HG02798 (cell line): ENCODE measurements around the gene RFX3.

Experiments used
- ATAC-seq: cut with Tn5 transposase; IDR thresholded peaks from one replicate; pipeline ENCODE4 v1.9.1; 2021; ENCODE audit warnings: mild to moderate bottlenecking; ENCODE audit not compliant: unreplicated experiment, poor library complexity

Gene RFX3

DNA sequence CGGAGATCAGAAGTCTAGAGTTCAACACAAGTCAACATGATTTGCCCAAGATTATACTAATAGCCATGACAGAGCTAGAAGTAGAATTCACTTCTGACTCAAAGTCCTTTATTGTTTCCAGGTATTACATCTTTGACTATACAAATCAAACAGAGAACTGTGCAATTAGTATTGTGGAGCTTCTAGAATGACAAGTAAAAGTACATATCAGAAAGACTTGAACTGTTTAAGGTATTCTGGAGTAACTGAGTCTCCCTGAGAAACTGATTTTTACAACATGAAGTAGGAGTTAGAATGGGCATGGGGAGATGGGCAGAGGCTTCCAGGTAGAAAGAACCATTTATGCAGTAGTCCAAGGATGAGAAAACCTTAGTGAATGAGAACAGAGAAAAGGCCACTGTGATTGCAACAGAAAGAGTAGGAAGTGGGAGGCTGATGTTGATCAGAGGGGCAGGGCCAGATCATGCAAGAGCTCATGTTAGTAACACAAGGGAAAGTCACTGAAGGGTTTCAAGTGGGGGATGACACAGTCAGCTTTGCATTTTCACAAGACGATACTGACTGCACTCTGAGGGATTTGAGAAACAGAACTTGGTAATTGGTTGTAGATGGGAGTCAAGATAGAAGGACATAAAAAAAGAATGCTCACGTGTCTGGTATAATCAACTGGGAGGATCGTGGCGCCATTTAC, 280.7 kb downstream of the RFX3 start:
- ATAC-seq, result peak; percentile 70

DNA sequence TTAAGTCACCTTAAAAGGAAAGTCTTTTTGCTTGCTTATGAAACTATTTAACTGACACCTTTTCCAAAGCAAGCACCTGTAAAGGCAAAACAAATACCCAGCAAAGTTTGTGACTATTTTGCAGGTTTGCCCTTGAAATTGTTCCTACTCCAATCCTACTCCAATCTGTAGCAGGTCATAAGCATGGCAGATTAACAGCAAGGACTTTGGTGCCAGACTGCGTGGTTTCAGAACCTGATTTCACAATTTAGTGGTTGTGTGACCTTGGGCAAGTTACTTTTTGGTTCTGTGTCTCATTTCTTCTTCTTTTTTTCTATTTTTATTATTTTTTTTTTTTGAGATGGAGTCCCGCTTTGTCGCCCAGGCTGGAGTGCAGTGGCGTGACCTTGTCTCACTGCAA, 282.1 kb downstream of the RFX3 start:
- no peak for ATAC-seq

DNA sequence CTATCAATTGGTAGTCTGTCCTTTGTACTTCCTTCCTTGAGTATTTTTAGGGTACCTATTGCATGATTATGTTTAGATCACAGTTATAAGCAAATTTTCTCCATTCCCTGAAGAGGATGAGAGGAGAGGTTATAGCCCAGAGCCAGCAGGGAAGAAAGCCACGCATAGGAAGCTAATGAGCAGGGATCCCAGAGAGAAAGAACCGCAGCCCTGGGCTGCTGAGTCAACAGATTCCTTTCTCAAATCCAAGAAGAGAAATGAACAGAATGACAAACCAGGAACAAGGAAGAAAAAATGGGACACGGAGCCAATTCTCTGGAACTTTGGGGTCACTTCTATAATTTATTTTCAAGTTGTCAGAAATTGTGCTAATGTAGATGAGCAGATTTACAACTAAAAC, 284.5 kb downstream of the RFX3 start:
- ATAC-seq, result no peak

DNA sequence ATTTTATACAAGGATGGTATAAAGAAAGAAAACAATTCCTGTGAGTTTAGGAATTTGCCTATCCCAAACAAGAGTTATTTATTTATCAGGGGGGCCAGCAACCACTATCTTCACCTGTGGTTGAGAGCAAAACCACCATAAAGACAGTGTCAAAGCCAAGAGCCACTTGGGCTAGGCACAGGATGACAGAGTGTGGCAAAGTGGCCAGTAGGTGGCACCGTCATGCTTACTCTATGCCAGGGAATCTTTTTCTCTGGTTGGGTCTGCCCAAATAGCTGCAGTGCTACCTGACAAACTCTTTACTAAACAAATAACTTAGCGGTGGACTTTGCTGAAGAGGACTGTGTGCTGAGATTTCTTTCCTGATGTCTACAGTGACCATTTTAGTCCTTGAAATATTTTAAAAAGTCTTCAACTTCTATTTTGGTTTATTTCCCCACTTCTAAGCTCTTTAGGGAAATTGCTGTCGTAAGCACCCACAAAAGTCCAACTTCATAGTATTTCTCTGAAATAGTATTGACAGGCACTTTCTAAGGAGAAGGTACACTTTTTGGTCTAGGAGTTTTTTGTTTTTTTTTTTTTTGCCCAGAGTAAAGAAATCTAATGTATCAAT, 285.0 kb downstream of the RFX3 start:
- ATAC-seq, result peak; percentile 94

DNA sequence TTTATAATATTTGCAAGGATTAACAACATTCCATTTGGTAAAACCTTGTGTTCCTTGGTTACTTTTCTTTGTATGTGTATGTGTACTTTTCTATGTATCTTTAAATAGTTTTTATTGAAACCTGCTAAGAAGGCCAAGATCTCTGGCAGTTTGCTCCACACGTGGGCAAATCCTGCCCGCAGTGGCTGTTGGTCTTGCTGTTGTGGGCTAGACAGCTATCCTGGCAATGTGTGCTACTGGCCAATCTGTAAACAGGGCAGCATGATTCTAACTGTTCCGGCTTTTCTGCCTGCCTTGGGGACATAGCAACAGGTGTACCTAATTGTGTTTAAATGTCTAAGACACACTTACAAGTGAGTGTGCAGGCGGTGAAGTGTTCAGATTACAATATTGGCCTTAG, 286.6 kb downstream of the RFX3 start:
- ATAC-seq, result no peak

DNA sequence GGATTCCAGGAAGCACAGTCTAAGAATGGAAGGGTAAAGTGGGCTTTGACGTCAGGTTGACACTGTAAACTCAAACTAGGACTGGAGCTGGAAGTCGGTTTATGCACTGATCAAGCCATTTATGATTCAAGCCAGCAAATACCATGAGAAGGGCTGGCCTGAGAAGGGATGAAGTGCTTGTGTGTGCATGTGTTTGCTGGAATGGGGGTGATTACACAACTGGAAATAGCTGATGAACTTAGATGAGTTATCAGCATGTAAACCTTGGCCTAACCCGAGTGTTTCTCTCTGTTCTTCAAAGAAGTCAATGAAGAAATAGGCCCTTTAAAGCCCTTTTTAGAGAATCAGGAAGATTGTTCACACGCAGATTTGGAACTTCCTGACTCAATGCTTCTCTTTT, 287.6 kb downstream of the RFX3 start:
- ATAC-seq, result no peak

DNA sequence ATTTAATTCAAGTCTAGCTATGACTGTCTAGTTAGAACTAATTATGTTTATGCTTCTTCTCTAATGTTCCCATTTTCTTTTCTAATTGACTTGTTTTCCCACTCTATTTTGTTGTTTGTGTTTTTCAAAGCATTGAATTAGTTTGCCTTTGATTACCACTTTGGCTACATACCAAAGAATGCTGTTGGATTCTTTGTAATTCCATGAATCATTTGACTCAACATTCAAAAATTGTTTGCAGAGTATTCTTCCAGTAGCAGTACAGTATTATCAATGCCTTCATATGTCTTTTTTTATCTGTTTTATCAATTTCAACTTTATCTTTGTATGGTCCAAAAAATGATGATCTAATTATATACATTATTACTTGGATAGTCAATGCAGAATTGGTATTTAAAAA, 288.7 kb downstream of the RFX3 start:
- no peak for ATAC-seq

DNA sequence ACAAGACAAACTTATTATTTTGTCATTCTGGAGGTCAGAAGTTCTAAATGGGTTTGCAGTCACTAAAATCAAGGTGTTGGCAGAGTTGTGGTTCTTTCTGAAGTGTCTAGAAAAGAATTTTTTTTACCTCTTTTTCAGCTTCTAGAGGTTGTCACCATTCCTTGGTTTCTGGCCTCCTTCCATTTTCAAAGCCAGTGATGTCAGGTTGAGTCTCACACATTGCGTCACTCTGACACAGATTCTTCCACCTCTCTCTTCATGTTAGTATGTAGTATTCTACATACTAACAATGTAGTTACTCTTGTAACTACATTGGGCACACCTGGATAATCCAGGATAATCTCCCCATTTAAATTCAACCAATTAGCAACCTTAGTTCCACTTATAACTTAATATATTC, 290.3 kb downstream of the RFX3 start:
- ATAC-seq, result no peak

DNA sequence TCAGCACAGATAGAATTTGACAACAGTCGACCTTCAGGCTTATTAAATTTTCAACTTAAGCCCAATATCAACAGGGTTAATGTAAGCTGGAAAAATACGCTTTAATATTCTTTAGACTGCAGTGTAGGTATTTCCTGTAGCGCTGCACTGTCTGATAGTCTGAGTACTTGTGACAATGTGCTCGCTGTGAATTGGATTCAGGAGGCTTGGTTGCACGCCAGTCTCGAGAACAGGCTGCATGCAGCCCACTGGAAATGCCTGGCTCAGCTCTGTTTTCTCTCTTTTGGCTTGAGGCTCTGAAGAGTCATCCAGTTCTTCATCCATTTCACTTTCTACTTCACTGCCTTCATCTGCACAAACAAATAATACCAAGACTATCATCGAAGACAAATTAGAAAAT, 300.9 kb downstream of the RFX3 start:
- no peak for ATAC-seq

DNA sequence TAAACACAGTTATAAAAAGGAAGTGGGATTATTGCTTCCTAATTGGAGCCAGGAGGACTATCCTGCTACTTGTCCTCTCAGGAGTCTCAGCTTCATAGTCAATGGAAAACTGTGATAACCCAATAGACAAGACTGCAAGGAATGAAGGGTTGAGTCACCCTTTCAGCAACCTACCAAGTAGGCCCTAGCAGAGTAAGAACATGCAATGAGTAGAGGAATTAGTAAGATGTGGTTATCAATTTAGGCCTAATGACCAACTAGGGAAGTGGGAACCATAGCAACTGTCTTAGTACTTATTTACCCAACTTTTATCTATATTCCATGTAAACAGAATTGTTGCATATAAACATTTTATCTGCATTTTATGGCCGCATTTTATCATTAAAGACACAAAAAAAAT, 310.1 kb downstream of the RFX3 start:
- no peak for ATAC-seq

DNA sequence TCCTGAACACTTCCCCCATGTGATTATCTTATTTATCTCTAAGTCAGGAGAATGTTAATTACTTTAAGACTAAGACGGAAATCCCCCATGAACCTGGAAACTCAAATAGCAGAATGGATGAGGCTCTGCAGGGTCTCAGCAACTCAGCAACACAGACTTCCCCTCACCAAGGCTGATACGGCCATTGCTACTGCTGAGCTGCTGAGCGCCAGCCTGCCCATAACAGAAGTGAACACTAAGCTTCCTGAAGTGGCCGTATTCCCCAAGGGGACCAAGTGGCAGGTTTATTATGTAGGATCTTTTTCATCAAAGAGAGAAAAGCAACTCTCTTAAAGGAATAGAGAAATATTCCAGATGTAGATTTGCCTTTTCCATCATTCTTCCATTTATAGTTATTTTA, 311.1 kb downstream of the RFX3 start:
- no peak for ATAC-seq

DNA sequence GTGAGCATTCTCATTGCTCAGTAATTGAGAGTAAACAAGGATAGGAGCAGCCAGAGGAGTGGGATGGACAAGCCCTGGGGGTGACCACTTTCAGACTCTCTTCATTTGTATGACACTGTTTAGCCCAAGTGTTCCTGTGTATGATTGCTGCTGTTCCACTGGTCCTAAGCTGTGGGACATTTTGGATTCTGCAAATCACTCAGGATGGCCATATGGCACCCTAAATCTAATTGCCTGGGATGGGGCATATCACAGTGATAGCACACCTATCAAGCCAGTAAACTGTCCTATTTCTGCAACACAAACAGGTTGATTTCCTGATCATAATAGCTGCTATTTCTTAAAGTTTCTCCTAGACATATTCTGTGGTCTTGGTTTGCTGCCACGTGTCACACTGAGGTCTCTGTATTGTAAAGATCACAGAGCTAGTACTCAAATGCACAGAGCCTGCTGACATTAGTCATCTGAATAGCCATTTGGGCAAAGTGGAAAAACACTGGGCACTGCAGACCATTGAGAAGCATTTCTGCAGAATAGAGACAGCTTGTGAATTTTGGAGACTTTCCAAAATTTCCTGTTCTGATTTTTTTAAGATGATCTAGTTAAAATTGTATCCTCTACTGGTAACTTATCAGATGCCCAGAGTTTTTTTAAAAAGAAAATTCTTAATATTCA, 320.2 kb downstream of the RFX3 start:
- ATAC-seq, result no peak

DNA sequence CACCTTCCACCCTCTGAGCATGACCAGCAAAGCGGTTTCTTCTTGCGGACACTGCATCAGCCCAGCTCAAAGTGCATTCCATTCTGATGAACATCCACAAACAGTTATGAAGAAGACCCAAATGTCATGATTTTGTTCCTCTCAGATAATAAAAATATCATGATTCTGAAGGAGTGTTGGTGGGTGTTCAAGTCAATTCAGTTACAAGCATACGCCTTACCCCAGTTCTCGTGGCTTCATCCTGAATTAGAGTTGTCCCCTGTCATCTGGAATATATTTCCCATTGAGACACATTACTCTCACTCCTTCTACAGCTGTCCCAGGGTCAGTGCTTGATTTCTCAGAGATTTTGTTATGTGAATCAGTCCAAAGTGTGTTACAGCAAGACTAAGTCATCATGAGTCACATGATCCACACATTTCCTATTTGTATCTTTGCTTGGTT, 325.4 kb downstream of the RFX3 start:
- ATAC-seq, result no peak

DNA sequence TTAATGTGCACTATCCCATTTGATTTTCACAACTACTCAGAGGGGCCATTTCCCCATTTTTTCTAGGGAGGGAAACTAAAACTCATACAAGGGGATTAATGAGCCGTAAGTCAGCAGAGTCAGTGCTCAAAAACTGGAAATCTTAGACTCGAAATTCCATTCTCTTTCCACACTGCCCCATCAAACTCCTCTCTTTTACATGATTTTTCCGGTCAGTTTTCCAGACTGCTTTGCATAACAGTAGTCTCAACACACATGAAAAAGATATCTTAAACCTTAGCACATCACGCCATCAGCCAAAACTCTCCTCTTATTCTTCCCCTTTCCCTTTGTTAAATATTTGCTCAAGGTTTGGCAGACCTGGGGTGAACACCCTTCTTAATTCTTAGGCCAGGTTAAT, 332.0 kb downstream of the RFX3 start:
- no peak for ATAC-seq

DNA sequence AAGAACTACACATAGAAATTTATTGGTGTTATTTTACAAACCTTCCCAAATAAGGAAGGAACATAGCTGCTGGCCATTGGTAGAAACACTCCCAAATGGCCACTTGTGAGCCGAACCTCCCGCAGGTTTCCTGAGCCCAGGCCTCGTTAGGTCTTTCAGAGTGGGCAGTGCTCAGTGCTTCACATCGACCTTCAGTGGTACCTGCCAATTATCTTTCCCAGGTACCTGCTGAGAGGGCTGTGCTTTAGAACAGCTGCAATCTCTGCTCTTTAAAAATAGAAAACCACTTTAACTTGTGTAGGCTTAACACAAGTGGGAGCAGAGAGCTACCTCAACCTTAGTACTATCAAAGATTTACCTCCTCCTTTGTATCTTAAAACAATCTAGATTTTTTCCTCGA, 334.1 kb downstream of the RFX3 start:
- no peak for ATAC-seq

DNA sequence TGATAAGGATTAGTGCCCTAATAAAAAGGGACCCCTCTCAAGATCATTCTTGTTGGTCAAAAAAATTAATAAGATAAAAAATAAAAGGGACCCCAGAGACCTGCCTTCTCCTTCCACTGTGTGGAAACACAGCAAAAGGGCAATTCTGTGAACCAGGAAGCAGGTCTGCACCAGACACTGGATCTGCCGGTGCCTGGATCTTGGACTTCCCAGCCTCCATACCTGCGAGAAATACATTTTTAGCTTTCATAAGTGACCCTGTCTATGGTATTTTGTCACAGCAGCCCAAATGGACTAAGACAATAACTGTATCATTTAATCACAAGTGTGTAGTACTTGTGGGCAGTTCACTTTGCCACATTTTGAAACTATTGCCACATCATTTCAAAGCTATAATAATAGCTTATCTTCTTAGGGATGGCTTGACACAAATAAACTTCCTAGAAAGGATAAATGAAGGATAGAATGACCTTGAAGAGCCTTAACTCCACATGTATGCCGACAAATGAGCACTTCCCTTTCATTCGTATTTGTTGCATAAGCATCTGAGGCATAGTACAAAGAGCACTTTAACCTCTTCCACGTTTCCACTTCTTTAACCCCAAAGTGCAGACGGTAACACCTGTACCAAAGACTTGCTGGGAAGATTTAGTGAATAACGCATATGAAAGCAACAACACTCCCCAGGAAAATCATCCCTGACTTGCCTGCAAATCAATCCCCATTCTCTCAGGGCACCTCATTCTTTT, 336.5 kb downstream of the RFX3 start:
- ATAC-seq, result no peak

DNA sequence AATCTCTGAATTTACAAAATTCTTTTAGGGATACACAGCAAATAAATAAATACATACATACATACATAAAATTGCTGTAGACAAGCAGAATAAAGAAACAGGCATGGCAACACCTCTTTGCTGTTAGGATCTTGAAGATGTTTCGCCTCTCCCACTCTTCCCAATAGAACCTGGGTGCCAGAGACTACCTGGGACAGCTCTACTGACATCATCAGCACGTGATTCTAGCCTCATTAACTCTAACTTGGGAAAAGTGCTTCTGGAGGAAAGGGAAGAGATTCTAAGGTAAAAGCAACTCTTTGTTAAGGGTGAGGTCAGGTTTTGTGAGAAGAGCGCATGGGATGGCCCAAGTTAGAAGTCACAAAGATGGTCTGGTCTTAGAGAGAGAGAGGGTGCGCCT, 339.1 kb downstream of the RFX3 start:
- ATAC-seq, result no peak

DNA sequence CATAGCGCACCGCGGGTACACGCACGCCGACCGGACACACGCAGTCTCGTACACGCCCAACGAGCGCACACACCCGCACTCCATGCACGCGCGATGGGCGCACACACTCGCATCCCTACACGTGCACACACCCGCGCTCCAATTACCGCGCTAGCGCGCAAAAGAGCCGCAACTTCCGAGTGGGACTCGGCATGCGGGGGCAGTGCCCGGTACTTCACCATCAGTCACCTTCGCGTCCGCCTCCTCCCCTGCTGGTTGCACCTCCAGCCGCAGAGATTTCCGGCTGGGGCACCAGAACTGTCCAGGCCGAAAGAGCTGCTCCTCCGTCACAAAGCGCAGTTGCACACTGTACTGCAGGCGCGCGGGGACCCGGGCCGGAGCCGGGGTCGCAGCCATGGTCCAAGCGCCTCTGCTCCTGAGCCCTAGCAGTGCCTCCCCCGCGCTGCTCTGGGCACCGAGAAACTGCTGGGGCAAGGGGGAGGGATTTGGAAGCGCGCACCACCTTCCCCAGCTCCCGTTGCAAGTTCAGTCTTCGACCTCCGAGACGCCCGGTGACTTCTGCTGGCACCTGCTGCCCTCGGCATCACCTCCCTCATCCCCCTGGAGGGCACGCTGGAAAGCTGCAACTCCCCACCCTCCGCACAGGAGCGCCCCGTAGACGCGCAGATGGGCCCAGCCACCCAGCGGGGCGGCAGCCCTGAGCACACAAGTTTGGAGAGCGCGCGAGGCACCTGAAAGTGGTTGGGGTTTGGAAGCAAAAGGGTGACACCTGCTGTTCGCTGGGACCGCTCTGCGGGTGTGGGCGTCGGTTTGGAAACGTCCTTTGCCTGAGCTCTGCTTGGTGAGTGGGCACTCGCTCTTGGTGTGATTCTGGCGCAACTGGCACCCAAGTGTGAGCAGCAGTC, 344.5 kb downstream of the RFX3 start:
- ATAC-seq, result peak; percentile 75

DNA sequence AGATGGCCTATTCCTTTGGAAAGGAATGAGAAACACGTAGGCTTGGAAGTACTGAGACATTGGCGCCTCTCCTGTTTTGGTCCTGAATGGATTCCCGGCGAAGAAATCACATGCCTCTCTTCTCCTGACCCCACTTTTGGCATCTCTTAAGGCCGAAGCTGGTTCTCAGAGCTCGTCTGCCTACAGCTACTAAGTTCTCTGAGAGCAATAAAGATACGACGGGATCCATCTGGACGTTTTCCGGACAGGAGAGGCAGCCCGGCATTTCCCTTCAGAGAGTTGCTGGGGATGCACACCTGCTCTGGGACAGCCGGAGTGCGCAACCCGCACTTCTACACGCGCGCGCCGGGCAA, 345.1 kb downstream of the RFX3 start:
- ATAC-seq, result no peak

DNA sequence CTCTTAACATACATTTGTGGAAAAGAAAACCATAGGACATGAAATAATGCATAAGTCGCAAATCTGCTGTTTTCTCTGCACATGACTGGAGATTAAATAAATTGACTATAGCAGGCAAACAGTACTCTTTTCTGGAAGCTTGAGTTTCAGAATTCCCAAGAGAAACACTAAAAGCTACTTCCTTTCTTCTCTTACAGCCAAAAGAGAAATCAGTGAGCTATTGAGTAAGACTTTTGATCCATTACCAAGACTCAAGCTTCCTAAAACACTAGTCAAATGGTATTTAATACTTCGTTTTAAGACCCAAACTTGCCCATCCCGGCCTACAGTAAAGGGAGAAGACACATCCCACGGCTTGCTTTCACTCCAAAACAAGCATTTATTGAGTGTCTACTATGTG, 346.1 kb downstream of the RFX3 start:
- no peak for ATAC-seq
